Activated naive CD8-positive, alpha-beta T cell (primary cell): ENCODE results near the gene SHC2.
"Not testable (repeated sequence)": the region's sequence is repeated elsewhere in the genome, so short reads cannot be mapped to it uniquely, and the experiment has no call there.

ENCODE experiments used
- H3K27ac Mint-ChIP-seq: one replicate; pipeline ENCODE4 v1.8.0; 2021; ENCODE audit warnings: mixed read lengths
- H3K27me3 Mint-ChIP-seq: one replicate; pipeline ENCODE4 v1.8.0; 2021; ENCODE audit warnings: mixed read lengths
- H3K36me3 Mint-ChIP-seq: one replicate; pipeline ENCODE4 v1.8.0; 2021; ENCODE audit warnings: mixed read lengths
- H3K4me1 Mint-ChIP-seq: one replicate; pipeline ENCODE4 v1.8.0; 2021; ENCODE audit warnings: low read depth, mixed read lengths
- H3K4me3 Mint-ChIP-seq: one replicate; pipeline ENCODE4 v1.8.0; 2021; ENCODE audit warnings: mild to moderate bottlenecking, mixed read lengths
- H3K9me3 Mint-ChIP-seq: one replicate; pipeline ENCODE4 v1.8.0; 2021; ENCODE audit warnings: low read depth, mixed read lengths

Gene SHC2

DNA sequence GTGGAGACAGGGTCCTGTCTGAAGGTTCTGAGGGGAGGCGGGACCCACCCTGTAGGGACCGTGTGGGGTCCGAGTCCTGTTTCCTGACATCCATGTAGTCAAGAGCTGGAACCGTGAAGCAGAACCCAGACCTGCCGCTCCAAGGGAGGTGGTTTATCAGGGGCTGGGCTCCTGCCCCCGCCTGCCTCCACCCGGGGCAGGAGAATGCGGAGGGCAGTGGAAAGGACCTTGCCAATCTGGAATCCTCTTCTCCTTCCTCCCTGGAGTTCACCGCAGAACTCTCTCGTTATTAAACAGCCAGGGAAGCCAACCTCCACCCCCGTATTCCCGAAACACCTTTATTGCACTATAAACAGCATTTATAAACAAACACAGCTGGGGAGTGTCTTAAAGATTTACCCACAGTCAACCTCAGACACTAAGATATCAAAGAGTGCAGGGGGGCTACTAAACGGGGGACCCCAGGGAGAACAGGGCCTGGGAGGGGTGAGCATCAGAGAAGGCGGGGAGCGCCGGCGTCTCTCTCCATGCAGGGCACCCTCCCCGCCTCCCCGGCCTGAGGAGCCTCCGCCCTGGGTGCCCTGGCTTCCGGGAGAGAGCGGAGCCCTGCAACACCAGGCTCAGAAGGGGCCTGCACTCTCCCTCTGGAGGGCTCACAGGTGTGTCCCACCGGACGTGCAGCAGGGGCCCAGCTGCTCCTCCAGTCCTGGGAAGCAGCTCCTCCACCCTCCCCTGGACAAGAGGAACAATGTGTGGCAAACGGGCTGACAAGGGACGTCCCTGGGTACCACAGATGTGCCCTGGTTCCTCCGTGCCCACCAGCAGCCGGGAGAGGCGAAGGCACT lies 55.5 kb downstream of the SHC2 start:
- Mint-ChIP-seq H3K4me1 (peaks cover 6% of the 10 kb centered on the region), H3K9me3 (no peaks in the 10 kb centered on the region), H3K36me3 (no peaks in the 10 kb centered on the region), H3K4me3 (no peak overlapping the region), H3K27ac (no peak overlapping the region), H3K27me3 (peaks cover 10% of the 10 kb centered on the region)

GRCh38 chr19:403221-404027 lies 57.4 kb downstream of the SHC2 start:
- Mint-ChIP-seq H3K9me3 (no peaks in the 10 kb centered on the region), H3K27ac (no peak overlapping the region), H3K4me3 (no peak overlapping the region), H3K4me1 (no peaks in the 10 kb centered on the region), H3K36me3 (no peaks in the 10 kb centered on the region), H3K27me3 (peaks cover 8% of the 10 kb centered on the region)

GRCh38 chr19:402786-403185 lies 58.0 kb downstream of the SHC2 start:
- H3K36me3 Mint-ChIP-seq, result no peaks in the 10 kb centered on the region
- H3K4me1 Mint-ChIP-seq, result no peaks in the 10 kb centered on the region
- no peak overlapping the region for H3K27ac Mint-ChIP-seq
- H3K27me3 Mint-ChIP-seq, result peaks cover 8% of the 10 kb centered on the region
- H3K4me3 Mint-ChIP-seq, result no peak overlapping the region
- no peaks in the 10 kb centered on the region for H3K9me3 Mint-ChIP-seq

GRCh38 chr19:401866-402511 lies 58.8 kb downstream of the SHC2 start:
- H3K36me3 Mint-ChIP-seq, result no peaks in the 10 kb centered on the region
- no peak overlapping the region for H3K27ac Mint-ChIP-seq
- H3K9me3 Mint-ChIP-seq, result no peaks in the 10 kb centered on the region
- H3K4me3 Mint-ChIP-seq, result no peak overlapping the region
- no peaks in the 10 kb centered on the region for H3K4me1 Mint-ChIP-seq
- H3K27me3 Mint-ChIP-seq, result peaks cover 8% of the 10 kb centered on the region

DNA sequence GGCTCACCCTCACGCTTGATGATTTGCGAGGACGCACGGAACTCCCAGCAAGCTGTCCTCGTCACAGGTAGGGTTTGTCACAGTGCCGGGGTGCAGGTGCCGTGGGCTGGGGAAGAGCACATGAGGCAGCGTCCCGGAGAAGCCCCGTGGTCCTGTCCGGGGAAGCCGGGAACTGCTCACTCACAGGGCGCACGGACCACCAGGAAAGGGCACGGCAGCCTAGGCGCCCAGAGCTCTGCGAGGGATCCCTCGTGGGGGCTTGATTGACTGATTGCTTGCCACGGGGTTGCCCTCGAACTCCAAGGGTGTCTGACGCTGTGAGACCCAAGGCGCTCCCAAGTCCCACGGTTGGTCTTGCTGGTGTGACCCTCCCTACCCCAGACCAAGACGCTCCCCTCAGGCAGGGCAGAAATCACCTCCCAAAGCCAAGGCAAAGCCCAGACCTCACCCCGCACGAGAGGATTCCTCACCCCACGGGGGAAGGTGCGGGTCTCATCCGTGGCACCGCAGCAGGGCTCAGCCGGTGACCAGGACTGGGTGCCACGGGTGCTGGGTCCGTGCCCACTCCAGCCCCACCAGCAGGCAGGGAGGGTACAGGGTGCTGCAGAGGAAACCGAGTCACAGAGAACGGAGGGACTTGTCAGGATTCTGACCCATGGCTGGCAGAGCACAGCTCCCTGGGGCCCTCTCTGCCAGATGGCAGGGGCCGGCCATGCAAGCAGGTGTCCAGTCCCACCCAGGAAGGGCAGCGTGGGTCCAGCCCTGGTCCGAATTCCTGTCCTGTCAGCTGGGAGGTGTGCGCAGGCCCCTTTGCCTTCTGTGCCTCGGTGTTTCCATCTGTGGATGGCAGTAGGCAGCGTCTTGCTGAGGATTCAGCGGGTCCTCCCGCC lies 59.6 kb downstream of the SHC2 start:
- Mint-ChIP-seq H3K27ac (no peak overlapping the region), H3K9me3 (no peaks in the 10 kb centered on the region), H3K4me3 (no peak overlapping the region), H3K36me3 (no peaks in the 10 kb centered on the region), H3K4me1 (no peaks in the 10 kb centered on the region), H3K27me3 (peaks cover 8% of the 10 kb centered on the region)

DNA sequence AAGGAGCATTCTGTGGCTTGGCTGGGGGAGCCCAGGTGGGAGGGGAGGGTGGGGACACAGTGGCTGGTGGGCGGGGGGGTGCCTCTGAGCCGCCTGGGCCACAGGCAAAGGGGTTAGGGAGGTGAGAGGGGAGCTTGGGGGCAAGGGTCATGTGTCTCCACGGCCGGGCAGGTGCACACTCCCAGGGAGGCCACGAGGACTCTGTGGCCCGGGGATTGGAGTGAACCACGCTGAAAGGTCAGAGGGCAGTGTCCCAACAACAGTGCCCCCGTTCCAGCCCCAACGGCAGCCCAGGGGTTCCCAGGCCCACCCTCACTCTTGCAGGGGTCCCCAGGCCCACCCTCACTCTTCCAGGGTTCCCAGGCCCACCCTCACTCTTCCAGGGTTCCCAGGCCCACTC lies 61.5 kb downstream of the SHC2 start:
- Mint-ChIP-seq H3K27me3 (peaks cover 7% of the 10 kb centered on the region), H3K36me3 (no peaks in the 10 kb centered on the region), H3K4me3 (no peak overlapping the region), H3K27ac (no peak overlapping the region), H3K4me1 (no peaks in the 10 kb centered on the region), H3K9me3 (no peaks in the 10 kb centered on the region)

DNA sequence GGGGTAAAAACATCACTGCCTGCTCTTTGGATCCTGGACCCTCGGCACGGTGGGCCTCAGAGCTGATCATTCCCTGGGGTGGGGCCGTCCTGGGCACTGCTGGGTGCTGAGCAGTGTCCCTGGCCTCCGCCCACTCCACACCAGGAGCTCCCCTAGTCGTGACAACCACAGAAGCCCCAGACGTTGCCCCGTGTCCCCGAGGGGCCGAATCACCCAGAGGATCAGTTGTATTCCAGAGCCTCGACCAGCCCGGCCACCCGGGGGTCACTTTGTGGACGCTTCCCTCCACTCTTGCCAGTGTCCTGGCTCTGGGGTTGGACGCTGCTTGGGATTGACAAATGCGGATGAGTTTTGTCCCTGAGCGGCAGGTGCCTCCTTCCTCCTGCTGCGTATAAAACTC lies 62.1 kb downstream of the SHC2 start:
- Mint-ChIP-seq H3K27ac (no peak overlapping the region), H3K4me3 (no peak overlapping the region), H3K36me3 (no peaks in the 10 kb centered on the region), H3K9me3 (no peaks in the 10 kb centered on the region), H3K27me3 (peaks cover 7% of the 10 kb centered on the region), H3K4me1 (no peaks in the 10 kb centered on the region)

DNA sequence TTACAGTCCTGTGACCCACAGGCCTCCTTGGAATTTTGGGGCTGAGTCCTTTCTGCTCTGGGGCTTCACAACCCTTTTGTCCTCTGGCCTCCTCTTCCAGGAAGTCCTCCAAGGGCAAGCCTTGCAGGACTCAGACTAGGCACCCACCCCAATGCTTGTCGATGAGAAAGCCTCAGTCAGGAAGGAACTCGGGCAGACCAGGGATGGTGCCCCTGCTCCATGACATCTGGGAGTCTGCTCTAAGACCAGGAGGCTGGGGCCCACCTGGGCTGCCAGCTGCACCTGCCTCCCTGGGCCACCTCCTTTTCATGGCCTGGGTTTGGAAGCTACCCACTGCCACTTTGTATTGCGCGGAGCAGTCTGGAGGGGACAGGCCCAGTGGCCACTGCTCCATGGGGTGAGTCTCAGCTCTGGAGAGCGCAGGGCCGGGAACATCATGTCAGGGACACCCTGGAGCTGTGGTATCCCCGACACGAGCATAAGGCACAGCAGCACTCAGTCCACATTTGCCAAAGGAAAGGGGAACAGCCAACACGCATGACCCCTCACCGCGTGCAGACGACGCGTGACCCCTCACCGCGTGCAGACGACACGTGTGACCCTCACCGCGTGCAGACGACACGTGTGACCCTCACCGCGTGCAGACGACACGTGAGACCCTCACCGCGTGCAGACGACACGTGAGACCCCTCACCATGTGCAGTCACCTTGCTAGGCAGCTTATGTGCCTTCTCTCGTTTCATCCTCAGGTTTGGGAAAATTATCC lies 62.7 kb downstream of the SHC2 start:
- peaks cover 3% of the 10 kb centered on the region for H3K27me3 Mint-ChIP-seq
- no peaks in the 10 kb centered on the region for H3K9me3 Mint-ChIP-seq
- no peaks in the 10 kb centered on the region for H3K4me1 Mint-ChIP-seq
- H3K4me3 Mint-ChIP-seq, result no peak overlapping the region
- H3K36me3 Mint-ChIP-seq, result no peaks in the 10 kb centered on the region
- no peak overlapping the region for H3K27ac Mint-ChIP-seq

GRCh38 chr19:397321-397720 lies 63.5 kb downstream of the SHC2 start:
- H3K27ac Mint-ChIP-seq, result no peak overlapping the region
- H3K36me3 Mint-ChIP-seq, result no peaks in the 10 kb centered on the region
- H3K4me1 Mint-ChIP-seq, result no peaks in the 10 kb centered on the region
- no peaks in the 10 kb centered on the region for H3K27me3 Mint-ChIP-seq
- H3K9me3 Mint-ChIP-seq, result no peaks in the 10 kb centered on the region
- no peak overlapping the region for H3K4me3 Mint-ChIP-seq

GRCh38 chr19:395467-395866 lies 65.4 kb downstream of the SHC2 start:
- Mint-ChIP-seq H3K9me3 (no peaks in the 10 kb centered on the region), H3K36me3 (no peaks in the 10 kb centered on the region), H3K27ac (peak overlapping the region; percentile 28), H3K4me3 (no peak overlapping the region), H3K4me1 (no peaks in the 10 kb centered on the region), H3K27me3 (no peaks in the 10 kb centered on the region)

DNA sequence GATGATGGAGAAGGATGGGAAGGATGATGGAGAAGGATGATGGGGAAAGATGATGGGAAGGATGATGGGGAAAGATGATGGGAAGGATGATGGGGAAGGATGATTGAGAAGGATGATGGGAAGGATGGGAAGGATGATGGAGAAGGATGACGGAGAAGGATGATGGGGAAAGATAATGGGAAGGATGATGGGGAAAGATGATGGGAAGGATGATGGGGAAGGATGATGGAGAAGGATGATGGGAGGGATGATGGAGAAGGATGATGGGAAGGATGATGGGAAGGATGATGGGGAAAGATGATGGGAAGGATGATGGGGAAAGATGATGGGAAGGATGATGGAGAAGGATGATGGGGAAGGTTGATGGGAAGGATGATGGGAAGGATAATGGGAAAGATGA lies 66.0 kb downstream of the SHC2 start:
- not testable (repeated sequence) for H3K4me3 Mint-ChIP-seq, H3K36me3 Mint-ChIP-seq, H3K9me3 Mint-ChIP-seq, H3K4me1 Mint-ChIP-seq, H3K27me3 Mint-ChIP-seq, H3K27ac Mint-ChIP-seq

GRCh38 chr19:393560-393959 lies 67.3 kb downstream of the SHC2 start:
- H3K27ac Mint-ChIP-seq, result peak overlapping the region; percentile 54
- H3K36me3 Mint-ChIP-seq, H3K4me1 Mint-ChIP-seq, H3K9me3 Mint-ChIP-seq, H3K4me3 Mint-ChIP-seq, H3K27me3 Mint-ChIP-seq: not testable (repeated sequence)

GRCh38 chr19:392375-392970 lies 68.4 kb downstream of the SHC2 start:
- no peak overlapping the region for H3K4me3 Mint-ChIP-seq
- H3K36me3 Mint-ChIP-seq, result no peaks in the 10 kb centered on the region
- no peak overlapping the region for H3K27ac Mint-ChIP-seq
- H3K27me3 Mint-ChIP-seq, result peaks cover 3% of the 10 kb centered on the region
- no peaks in the 10 kb centered on the region for H3K9me3 Mint-ChIP-seq
- no peaks in the 10 kb centered on the region for H3K4me1 Mint-ChIP-seq
